A549 (cell line): ENCODE measurements around the gene CLNS1A.

Source experiments
- BHLHE40 ChIP-seq: IDR thresholded peaks from 2 replicates; pipeline ENCODE4 v1.6.1; 2012; ENCODE audit warnings: low read depth, low read length, inconsistent platforms
- CBX8 ChIP-seq: fragments of 200-600 bp; sonication (generic); IDR thresholded peaks from 2 replicates; pipeline ENCODE4 v1.6.1; 2016
- CEBPB ChIP-seq, 2 experiments: fragments of >200 bp in 1 of 2; sonication (Bioruptor Twin) in 1 of 2; formaldehyde crosslinking in 1 of 2; IDR thresholded peaks; 2 replicates each; pipeline ENCODE4 v1.6.1; 2012 to 2016
- CTCF ChIP-seq: fragments of >200 bp; sonication (Bioruptor Twin); formaldehyde crosslinking; IDR thresholded peaks from 3 replicates; pipeline ENCODE4 v1.5.1; 2016
- EP300 ChIP-seq, 2 experiments: fragments of >200 bp; sonication (Bioruptor Twin); formaldehyde crosslinking; IDR thresholded peaks; 2 replicates in 1 of 2; 3 replicates in 1 of 2; pipeline ENCODE4 v1.6.1; 2016 to 2017
- GATA3 ChIP-seq: IDR thresholded peaks from 2 replicates; pipeline ENCODE4 v1.6.1; 2012; ENCODE audit warnings: borderline replicate concordance
- POLR2A ChIP-seq: IDR thresholded peaks from 2 replicates; pipeline ENCODE4 v1.6.1; 2012; ENCODE audit warnings: mild to moderate bottlenecking, low read length
- RCOR1 ChIP-seq: fragments of 150-350 bp; IDR thresholded peaks from 2 replicates; pipeline ENCODE4 v1.6.1; 2014; ENCODE audit warnings: antibody characterized with exemption, low read length, low read depth
- SREBF2 ChIP-seq: fragments of 450-650 bp; IDR thresholded peaks from 2 replicates; pipeline ENCODE4 v1.6.1; 2014; ENCODE audit warnings: mild to moderate bottlenecking, moderate library complexity

- no peak for TF ChIP-seq RCOR1
- TF ChIP-seq CTCF, result no peak
- TF ChIP-seq CBX8, result no peak
- TF ChIP-seq POLR2A, result no peak
- no peak for TF ChIP-seq BHLHE40
- no peak for TF ChIP-seq GATA3
- no peak for TF ChIP-seq SREBF2
- no peak for TF ChIP-seq CEBPB (IDR thresholded peaks at IDR 0.05)
- TF ChIP-seq EP300 (IDR thresholded peaks at IDR 0.05), result no peak
Measured at GRCh38 chr11:77668760-77669159, 31.2 kb upstream of the CLNS1A start.
